HG03159 (cell line): ENCODE measurements around the gene MRRF.
A peak's percentile ranks its signal among the peaks of the same experiment; 100 is the strongest.

Experiments used
- ATAC-seq: cut with Tn5 transposase; IDR thresholded peaks from one replicate; pipeline ENCODE4 v1.9.1; 2021; ENCODE audit warnings: mild to moderate bottlenecking, moderate library complexity; ENCODE audit not compliant: unreplicated experiment

MRRF gene

DNA sequence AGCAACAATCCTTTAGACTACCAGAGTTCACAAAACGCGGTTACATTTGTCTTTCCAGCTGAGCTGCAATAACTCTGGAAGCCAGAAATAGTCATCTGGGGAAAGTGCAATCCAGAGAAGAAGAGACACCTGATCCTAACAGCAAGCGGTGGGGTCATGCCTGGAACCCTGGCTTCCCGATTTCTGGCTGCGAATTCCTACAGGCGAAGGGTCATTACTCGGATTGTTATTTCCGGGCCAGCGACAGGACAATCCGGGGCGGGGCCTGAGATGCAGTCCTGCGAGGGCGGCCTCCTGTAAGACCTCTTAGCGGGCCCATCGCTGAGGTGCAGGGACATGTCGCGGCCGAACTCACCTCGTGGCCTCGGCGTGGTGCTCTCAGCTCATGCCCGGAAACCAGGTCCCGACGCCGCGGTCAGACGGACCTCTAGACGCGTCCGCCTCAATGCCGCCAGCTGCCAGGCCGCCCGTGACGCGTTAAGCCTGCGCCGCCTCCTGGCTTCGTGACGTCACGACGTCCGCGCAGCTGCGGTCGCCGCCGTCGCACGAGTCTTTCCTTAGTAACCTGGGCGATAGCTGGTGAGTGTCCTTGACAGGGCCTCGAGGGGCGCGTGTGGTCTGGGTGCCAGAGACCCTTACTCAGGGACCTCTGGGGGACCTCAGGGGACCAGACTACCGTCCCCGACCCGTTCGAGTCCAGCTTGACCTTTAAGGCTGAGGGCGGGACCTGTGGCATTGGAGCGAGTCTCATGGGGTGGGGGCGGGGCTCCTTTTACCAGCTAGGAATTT lies at the start of gene MRRF, which contains the start of gene RBM18:
MRRF (plus strand) TSS at position 523 of the 789 bp plus-strand sequence. CDS start 6,010 bp downstream, outside the sequence.
RBM18 (minus strand) TSS at position 481 of the 789 bp plus-strand sequence. CDS start 3,348 bp downstream, outside the sequence.
- ATAC-seq = peak; percentile 86

DNA sequence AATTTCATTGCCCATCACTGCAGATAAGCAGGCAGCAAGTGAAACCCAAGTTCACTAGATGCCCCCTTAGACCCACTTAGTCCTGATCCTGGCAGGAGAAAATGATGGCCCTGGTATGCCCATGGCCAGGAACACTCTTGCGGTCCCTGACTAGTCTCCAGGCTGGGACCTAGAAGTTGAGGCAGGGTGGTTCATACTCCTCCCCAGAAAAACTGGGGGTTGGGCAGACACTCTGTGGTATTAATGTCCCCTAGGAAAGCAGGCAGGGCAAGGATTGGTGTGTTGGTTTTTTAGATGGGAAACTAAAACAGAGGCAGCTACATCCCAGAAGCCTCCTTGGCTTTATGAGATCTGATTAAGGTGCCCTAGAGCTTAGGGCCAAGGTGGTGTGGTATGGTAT lies 49.0 kb upstream of the MRRF start:
- ATAC-seq = no peak

GRCh38 chr9:122216138-122216797 lies 48.4 kb upstream of the MRRF start:
- ATAC-seq = no peak

GRCh38 chr9:122216798-122217418 lies 47.8 kb upstream of the MRRF start:
- ATAC-seq = no peak

DNA sequence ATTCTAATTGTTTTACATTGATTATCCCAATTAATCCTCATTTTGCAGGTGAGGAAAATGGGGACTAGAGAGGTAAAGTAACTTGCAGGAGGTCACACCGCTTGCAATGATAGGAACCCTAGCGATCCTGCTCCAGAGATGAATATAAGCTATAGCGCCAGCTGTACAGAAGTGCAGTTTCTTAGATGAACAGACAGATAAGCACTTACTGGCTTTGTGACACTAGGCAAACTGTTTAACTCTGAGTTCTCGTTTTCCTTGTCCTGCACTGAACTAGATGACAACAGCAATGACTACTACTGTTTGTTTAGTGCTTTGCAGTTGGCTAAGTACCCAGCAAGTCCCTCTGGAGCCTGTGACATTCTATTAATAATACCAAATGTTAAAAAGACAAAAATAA lies 47.0 kb upstream of the MRRF start:
- no peak for ATAC-seq

- ATAC-seq = no peak
Measured at GRCh38 chr9:122218071-122218934, 46.4 kb upstream of the MRRF start.

DNA sequence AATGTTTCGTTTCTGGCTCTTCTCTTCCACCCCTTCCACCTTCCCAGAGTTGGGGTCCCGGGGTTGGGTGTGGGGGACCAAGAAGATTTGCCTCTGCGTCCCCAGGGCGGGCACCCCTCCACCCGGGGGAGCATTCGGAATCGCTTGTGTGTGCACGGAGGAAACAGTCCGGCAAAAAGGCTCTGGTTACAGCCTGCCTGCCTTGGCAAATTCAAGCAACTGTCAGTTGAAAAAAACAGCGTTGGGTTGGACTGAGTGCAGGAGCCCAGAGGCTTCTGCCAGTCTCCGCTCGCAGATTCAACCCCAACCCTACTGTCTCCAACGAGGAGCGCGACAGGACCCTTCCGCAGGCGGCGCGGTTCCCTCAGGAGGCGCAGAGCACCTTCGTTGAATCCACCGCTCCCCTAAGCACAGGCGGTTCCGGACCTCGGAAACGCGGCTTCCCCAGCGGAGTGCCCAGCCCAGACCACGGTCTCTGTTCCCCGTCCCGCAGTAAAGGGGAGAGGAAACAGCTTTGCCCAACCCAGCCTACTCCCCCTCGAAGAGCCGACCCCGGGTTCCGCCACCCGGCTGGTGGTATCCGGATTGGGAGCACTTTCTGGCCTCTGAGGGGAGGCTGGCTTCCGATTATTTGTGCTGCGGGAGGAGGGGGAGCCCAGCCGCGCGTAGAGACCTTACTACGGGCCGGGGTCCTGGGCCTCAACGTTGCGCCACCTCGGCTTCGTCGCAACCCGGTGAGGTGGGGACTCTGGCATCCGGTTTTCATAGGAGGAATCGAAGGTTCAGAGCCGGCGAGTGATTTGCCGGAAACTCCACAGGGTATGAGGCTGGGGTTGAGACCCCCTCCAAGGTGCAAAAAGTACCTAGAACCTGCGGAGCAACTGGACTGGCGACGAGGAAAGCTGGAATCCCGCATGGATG lies 45.5 kb upstream of the MRRF start:
- ATAC-seq = no peak

- ATAC-seq = no peak
Measured at GRCh38 chr9:122219856-122220672, 44.6 kb upstream of the MRRF start.

DNA sequence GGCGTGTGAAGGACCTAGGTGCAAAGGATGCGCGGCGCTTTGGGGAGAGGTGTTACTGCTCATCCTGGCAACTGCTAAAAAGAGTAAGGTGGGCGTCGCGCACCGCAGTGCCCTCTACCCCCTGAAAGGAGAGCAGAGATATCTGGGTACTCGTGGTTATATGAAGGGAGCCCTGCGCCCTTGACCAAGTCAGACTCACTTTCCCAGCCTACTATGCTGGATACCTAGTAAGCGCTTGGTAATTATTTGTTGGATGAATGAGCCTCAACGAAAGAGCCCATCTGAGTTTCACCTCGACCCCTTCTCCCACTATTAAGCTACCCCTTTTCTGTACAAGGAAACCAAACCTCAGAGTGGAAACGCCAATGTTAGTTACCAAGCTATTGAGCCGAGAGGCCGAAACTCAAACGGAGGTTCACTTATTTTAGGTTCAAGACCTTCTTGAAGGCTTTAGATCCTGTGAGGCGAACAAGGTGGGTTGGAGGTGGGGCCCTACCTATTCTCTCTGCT lies 44.0 kb upstream of the MRRF start:
- no peak for ATAC-seq

DNA sequence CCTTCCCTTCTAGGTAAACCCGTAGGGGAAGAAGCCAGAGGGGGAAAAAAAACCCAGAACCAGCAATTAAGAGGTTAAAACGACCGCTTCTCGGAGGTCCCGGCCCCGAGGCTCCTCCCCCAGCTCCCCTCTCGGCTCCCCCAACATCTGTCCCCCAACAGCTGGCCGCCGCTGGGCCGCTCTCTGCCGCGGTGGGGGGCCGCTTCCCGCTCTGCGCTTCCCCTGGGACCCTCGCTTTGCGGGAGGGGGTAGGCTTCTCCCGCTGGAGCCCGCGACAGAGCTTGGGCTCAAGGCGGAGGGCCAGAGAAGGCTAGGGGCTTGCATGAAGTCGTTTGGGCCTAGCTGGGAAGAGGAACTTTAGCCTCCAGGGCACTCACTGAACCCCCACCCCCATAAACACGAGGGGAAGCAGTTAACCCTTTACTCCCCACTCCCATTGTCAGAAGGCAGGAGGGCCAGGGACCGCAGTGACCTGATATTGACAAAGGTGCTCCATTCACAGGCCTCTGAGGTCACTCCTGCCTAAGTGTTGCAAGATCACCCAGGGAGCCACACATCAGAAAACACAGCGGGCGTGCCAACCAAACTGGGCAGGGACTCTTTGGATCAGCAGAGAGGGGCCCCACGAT lies 43.4 kb upstream of the MRRF start:
- no peak for ATAC-seq

DNA sequence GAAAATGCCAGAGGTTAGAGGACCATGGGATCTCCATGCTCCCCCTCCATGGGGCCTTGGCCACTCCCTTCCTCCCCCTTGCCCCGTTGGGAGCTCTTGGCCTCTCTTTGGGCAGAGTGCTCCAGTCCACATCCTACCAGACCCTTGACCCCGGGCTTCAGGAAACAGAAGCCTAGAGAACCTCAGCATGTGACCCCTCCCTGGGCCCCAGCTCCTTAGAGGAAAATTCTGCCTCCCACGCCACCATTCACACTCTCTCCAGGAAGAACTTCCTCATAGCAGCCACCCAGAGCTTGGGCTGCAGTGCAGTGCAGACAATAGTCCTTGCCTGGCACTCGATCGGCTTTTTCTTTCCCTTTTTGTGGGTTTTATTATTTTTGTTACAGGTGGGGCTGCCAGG lies 41.9 kb upstream of the MRRF start:
- no peak for ATAC-seq

DNA sequence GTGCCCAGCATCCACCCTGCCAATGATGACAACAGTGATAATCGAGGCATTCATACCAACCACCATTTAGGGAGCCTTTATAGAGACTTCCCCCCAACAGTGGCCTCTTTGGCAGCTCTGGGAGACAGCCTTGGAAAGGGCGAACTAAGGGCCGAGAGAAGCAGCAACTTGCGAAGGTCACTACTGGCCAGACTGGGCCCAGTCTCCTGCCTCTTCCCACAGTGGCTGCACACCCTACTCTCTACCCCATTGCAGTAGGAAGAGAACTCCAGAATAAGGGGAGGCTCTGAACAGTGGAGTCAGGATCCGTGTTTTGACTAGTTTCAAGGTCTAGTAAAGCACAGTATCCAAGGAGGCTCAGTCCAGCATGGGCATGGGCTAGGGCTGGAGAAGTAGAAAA lies 41.2 kb upstream of the MRRF start:
- no peak for ATAC-seq

GRCh38 chr9:122225312-122226141 lies 39.2 kb upstream of the MRRF start:
- no peak for ATAC-seq

GRCh38 chr9:122226142-122226757 lies 38.4 kb upstream of the MRRF start:
- ATAC-seq = no peak

DNA sequence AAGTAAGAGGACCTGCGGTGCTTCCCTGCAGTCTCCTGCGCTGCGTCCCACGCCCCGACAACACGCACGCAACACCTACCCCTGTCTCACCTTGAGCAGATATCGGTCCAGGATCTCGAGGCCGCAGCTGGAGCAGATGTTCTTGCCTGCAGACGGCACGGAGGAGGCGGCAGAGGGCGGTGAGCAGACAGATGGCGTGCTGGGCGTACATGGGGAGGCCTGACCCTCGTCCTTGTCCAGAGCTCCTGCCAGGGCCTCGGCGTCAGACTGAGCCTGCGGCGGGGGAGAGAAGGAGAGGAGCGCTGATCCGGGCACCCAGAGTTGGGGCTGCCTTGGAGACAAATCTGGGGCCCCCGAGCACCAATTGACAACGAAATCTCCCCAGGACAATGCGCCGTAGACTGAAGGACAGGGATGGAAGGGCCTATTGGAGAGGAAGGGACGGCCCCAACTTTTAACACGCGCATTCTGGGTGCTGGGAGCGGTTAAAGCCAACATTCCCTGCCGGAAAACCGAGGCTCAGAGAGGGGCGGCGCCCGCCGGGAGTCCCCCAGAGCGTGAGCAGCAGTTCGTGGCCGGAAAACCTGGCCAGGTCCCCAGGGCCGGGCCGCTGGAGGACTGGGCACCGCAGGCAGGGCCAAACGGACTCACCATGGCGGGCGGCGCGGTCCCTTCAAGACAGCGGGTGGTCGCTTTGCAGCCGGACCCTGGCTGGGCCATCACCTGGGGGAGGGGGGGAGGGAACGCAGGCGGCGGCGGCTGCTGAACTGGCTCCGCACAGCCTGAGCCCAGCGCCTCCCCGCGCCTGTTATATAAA lies 37.7 kb upstream of the MRRF start:
- no peak for ATAC-seq

DNA sequence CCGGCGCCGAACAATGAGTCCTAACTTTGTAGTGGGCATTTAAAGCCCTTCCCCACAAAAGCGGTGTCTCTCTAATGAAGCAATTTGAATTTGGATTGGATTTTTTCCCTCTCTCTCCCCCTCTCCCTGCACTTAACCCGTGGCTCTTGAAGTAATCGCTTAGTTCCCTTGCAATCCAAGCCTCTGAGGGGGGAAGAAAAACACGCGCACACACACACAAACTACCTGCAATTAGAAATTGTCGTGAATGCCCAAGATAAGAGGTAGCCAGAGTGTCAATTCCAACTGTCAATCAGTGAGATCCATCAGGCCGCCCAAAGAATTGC lies 37.1 kb upstream of the MRRF start:
- no peak for ATAC-seq
